NCI-H524 treated with DMSO at 0.1 percent for 48 hours (cell line): ENCODE measurements around the gene KLK12.

Experiments
- DNase-seq: peaks from one replicate; lab custom pipeline; 2025; lab: John Stamatoyannopoulos, UW

The KLK12 gene

GRCh38 chr19:51047031-51047335, 12.2 kb upstream of the KLK12 start:
- no peak for DNase-seq

DNA sequence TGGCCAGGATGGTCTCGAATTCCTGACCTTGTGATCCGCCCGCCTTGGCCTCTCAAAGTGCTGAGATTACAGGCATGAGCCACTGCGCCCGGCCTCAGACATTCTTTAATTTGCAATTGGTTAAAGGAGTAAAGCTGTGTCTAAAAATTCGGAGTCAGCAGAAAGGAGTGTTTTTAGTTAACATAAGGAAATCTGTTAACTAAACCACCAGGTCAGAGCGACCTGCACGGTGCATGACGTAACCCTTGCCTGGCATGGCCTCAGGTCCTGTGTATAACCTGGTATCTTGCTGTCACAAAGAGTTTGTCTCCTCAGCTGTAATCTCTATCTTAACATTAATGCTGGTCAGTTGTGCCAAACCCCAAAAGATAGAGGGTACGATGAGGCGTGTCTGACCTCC, 9.5 kb upstream of the KLK12 start:
- no peak for DNase-seq

DNA sequence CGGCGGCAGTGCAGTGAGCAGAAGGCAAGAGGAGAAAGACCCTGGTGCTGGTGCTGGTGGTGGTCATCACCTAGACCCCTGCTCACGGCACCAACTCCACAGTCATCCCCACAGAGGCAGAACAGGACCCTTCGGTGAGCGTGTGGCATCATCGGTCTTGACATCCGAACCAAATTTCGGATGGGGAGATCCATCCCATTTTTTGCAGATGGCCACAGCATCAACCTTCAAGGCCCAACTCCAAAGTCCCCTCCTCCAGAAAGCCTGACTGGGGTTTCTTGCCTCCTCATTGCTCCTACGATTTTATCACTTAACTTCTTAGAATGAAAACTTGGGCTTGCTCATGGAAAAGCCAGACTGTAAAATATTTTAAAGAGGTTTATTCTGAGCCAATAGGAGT, 8.7 kb upstream of the KLK12 start:
- DNase-seq: no peak

DNA sequence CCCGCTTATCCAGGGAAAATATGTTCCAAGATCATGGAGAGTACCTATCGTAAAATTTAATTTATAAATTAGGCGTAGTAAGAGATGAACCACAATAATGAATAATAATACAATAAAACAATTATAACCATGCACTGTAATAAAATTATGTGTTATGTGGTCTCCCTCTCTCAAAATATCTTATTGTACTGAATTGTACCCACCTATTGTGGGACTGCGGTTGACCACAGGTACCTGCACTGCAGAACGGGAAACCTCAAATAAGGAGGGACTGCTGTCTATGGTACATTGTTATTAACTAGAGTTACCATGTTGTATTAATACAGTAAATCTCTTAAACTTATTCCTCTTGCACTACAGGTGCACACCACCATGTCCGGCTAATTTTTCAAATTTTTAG, 5.3 kb upstream of the KLK12 start:
- DNase-seq: no peak

GRCh38 chr19:51036519-51036918, 1.7 kb upstream of the KLK12 start:
- DNase-seq: no peak

GRCh38 chr19:51031880-51032225, 2.9 kb downstream of the KLK12 start:
- DNase-seq: no peak

- no peak for DNase-seq
Observed at GRCh38 chr19:51031220-51031879, 3.5 kb downstream of the KLK12 start.

DNA sequence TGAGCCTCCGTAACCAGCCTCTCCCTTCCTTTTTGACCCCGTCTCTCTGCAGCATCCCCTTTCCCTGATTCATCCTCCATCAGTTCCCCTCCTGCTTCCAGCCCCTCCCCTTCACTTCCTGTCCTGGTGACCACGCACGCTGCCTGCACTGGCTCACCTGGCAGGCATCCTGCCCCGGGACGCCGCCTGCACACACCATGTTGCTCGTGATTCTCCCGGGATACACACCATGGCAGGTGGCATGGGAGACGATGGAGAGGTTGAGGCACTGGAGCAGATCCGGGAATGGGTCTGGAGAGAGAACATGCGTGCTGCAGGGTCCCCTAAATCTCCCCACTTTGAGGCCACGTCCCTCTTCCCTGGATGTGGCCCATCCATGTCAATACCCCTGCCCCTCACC, 4.2 kb downstream of the KLK12 start:
- no peak for DNase-seq

DNA sequence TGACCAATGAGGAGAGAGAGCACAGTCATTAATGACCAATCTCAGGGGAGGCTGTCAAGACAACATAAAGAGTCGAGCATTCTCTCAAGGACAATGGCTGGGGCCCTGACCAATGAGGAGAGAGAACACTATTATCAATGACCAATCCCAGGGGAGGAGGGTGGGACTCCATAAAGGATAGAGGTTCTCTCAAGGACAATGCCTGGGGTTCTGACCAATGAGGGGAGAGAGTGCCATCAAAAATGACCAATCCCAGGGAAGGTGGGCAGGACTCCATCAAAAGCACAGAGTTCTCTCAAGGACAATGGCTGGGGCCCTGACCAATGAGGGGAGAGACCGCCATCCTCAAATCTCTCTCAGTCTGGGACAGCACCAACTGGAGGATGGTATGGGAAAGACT, 5.1 kb downstream of the KLK12 start:
- DNase-seq: no peak

DNA sequence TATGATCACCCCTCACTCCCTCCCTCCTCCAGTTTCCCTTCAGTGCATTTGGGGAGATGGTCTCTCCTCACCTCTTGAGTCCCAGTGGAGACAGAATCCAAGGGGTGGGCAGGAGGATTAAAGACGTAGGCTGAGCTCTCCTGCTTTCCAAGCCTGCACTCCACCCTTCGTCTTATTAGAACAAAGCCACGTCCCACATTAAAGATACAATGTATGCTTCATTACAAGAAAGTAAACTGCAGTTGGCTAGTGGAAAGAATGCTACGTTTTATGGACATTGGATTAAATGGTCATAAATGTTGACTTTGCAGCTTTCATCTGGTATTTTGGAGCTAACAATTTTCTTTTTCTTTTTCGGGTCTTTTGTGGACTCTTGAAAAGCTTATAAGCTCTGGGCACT, 6.9 kb downstream of the KLK12 start:
- no peak for DNase-seq

GRCh38 chr19:51027126-51027806, 7.5 kb downstream of the KLK12 start:
- no peak for DNase-seq

GRCh38 chr19:51026554-51026831, 8.3 kb downstream of the KLK12 start, which contains the start of gene KLK11:
Gene KLK11, minus strand, starts transcription at chr19:51026616. Its CDS starts 985 bp downstream, at chr19:51025631.
- no peak for DNase-seq

DNA sequence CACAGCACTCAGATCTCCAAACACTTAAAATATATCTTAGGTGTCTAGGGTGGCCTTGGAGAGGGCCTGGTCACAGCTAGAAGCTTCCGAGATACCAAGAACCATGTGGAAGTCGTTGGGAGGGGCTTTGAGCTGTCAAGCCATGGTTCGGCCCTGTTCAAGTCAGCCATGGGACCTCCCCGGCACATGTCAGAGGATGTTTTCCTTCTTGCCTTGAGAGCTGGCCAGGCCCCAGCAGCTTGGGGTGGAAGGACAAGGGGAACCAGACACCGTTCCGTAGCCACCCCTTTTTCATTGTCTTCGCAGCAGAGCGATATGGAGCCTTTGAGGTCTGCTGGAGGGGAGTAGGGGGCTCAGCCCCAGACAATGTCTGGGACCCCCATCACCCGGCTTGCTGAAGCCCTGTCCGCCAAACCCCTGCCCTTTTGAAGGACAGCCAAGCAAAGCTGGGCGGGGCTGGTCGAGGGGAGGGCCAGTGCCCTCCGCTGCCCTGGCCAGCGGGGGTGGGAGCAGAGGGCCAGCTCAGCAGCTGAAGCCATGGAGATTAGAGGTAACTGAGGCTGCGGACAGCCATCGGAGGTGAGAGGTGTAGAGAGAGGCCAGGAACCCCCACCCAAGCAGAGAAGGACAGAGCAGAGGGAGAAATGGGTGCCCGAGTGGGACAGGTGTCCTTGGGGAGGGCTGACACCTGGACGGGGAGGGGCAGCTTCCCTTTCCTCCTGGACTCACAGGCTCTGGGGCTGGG, 8.8 kb downstream of the KLK12 start:
- no peak for DNase-seq

DNA sequence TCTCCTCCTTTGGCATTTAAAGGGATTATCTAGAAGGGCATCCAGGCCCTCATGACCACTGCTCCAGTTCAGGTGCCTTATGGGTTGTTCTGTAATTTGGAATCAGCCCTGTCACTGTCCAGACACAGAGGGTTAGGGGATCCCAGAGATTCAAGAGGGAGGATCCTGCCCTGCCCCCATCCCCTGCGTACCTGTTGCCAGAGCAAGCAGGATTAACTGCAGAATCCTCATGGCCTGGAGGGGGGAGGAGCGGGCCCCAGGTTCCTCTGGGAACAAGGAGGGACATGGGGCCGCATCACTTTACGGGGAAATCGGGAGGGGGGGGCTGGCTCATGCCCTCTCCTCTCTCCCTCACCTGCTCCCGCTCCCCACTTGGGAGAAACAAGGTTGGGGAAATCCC, 9.4 kb downstream of the KLK12 start:
- DNase-seq: no peak

DNA sequence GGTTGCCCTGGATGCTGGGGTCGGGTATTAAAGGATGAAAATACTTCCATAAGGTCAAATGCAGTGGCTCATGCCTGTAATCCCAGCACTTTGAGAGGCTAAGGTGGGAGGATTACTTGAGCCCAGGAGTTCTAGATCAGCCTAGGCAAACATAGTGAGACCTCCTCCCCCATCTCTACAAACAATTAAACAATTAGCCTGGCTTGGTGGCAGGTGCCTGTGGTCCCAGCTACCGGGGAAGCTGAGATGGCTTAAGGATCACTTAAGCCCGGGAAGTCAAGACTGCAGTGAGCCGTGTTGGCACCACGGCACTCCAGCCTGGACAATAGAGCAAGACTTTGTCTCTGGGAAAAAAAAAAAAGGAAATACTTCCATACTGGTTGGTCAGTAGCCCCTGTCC, 9.9 kb downstream of the KLK12 start:
- no peak for DNase-seq

DNA sequence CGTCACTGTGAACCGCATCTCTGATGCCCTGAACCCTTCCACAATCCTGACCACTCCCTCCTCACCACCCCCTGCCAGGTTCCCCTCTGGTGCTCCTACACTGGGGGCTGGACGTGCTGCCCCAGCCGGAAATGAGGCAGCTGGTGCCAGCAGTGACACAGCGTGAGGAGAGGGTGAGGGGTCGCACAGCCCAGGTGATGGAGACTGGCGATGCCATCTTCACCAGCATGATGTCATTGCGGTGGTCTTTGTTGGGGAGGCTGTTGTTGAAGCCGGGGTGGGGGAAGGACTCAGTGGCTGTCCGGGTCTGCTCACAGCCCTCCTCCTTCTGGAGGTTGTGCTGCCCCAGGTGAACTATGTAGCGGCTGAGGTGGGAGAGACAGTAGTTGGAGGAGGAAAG, 10.9 kb downstream of the KLK12 start:
- no peak for DNase-seq

DNA sequence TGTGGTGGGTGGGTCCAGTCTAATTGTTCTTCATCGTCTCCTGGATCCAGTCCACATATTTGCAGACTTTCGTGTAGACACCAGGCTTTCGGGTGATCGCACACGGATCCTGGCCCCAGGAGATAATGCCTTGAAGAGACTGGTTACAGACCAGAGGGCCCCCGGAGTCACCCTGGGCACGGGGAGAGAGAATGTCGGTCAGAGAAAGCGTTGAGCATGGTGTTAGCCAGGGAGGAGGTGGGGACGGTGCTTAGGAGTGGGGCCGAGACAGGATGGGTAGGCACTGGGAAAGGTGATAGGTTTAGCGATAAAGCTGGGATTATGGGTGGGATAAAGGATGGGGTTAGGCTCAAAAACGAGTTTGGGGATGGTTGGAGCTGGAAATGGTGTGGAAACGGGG, 12.3 kb downstream of the KLK12 start:
- no peak for DNase-seq

- no peak for DNase-seq
Observed at GRCh38 chr19:51020988-51021651, 13.7 kb downstream of the KLK12 start.

DNA sequence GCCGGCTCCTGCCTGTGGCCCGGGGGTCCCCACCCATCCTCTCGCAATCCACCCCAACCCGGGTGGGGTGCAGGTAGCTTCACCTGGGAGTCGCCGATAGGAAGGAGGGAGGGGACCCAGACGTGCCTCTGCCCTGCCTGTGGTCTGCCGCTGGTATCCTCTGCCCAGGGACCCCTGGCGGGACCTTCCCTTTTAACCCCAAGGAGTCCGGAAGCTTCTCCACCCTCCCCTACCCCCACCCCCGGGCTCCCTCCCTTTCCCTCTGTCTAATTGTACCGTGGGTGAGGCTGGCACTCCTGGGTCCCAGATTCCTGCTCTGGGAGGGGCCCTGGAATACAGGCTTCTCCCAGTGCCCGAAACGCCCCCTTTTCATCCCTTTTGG, 15.3 kb downstream of the KLK12 start, which contains the start of gene KLK10:
Gene KLK10 (minus strand): TSS at position 166 of the 382 bp plus-strand sequence. CDS start 579 bp downstream, outside the sequence.
- no peak for DNase-seq

DNA sequence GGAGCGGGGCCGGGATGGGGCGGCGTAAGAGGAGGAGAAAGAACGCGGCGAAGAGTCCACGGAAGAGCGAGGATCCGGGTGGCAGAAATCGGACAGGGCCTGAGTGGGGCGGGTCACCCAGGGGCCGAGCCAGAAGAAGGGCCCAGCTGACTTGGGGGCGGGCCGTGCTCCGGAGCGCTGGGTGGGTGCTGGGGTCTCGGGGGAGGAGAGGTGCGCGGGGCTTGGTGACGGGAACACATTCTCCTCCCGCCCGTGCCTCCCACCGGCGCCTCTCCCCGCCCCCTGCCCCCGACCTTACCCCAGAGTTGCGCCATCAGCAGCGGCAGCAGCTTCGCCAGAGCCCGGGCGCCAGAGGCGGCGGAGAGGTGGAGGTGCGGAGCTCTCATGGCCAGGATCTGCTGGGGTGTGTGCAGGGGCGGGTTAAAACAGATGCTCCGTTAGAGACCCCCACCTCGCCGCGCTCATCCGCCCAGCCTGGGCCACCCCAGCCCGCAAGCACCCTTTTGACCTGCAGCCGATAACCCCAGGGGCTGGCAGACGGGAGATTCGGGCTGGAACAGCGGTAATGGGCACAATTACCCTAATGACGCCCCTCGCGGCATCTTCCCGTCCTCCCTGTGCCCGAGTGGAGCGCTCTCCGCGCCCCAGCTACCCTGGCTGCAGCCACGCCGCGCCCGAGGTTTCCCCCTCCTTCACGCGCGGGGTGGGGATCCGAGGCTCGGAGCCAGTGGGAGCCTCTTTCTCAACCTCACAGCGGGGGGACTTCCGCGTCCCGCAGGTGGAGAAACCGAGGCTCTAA, 15.9 kb downstream of the KLK12 start:
- no peak for DNase-seq

- no peak for DNase-seq
Observed at GRCh38 chr19:51016798-51017683, 17.8 kb downstream of the KLK12 start.
